IgD-negative memory B cell (primary cell): ENCODE data around the gene SHISAL1. TPM values are rescaled to one million over a fixed set of nuclear protein-coding genes. Genes with fewer than 3 reads are reported as not detected.
A peak's percentile ranks its signal among the peaks of the same experiment; 100 is the strongest.

Experiments used
- H3K27ac Mint-ChIP-seq, 3 donors: one replicate each; pipeline ENCODE4 v1.8.0; 2020 to 2022; ENCODE audit warnings: mild to moderate bottlenecking in 3 of 3, mixed read lengths in 3 of 3, moderate library complexity in 1 of 3
- H3K27me3 Mint-ChIP-seq: one replicate; pipeline ENCODE4 v1.8.0; 2021; ENCODE audit warnings: mixed read lengths
- H3K36me3 Mint-ChIP-seq: one replicate; pipeline ENCODE4 v1.8.0; 2020; ENCODE audit warnings: mild to moderate bottlenecking, mixed read lengths
- H3K4me1 Mint-ChIP-seq, 3 donors: one replicate each; pipeline ENCODE4 v1.8.0; 2020 to 2022; ENCODE audit warnings: mixed read lengths in 3 of 3, mild to moderate bottlenecking in 1 of 3
- H3K4me3 Mint-ChIP-seq, 4 donors: one replicate each; pipeline ENCODE4 v1.8.0; 2020 to 2022; ENCODE audit warnings: mild to moderate bottlenecking in 4 of 4, mixed read lengths in 4 of 4, moderate library complexity in 3 of 4
- H3K9me3 Mint-ChIP-seq, 3 donors: one replicate each; pipeline ENCODE4 v1.8.0; 2020 to 2021; ENCODE audit warnings: mixed read lengths in 3 of 3, mild to moderate bottlenecking in 1 of 3
- polyA plus RNA-seq: library from polyadenylated mRNA; unstranded; fragments of 300-500 nt; fragmentation: Illumina TruSeq; gene quantifications from one replicate; pipeline ENCODE4 v1.2.3, GENCODE V29; 2021

Gene SHISAL1
- polyA plus RNA-seq, 1 donor from 2014 or later: not detected

DNA sequence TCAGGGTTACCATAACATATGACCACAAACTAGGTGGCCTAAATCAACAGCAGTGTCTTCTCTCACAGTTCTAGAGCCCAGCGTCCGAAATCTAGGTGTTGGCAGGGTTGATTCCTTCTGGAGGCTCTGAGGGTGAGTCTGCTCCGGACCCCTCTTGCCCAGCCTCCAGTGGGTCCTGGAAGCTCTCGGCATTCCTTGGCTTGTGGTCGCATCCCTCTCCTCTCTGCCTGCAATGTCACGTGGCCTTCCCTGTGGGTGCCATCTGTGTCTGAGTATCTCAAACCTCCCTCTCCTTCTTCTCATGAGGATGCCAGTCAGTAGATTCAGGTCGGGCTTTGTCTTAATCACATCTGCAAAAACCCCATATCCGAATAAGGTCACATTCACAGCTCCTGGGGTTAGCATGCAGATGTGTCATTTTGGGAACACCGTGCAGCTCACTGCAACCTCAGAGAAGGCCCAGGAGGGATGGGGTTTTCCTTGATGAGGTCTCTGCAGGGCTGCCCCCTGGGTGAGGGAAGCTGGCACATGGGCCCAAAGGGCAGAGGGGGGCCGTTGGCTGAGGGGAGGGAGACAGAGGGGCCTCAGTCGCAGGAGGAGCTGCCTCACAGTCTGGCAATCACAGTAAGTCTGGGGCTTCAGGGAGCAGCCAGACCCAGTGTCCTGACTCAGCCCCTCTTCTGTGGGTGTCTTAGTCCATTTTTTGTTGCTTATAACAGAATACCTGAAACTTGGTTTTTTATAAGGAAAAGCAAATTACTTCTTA, 90.9 kb downstream of the SHISAL1 start:
- H3K4me3 Mint-ChIP-seq: no peak overlapping the region
- no peaks in the 10 kb centered on the region for H3K36me3 Mint-ChIP-seq
- peaks cover 0 to 2% (median 1%) of the 10 kb centered on the region in 3 donors for H3K9me3 Mint-ChIP-seq
- no peak overlapping the region for H3K27ac Mint-ChIP-seq
- peaks cover 16% of the 10 kb centered on the region for H3K27me3 Mint-ChIP-seq
- H3K4me1 Mint-ChIP-seq: no peaks in the 10 kb centered on the region

GRCh38 chr22:44220727-44221680, 91.7 kb downstream of the SHISAL1 start:
- Mint-ChIP-seq H3K9me3 (no peaks in the 10 kb centered on the region), H3K27ac (no peak overlapping the region), H3K4me3 (no peak overlapping the region)

DNA sequence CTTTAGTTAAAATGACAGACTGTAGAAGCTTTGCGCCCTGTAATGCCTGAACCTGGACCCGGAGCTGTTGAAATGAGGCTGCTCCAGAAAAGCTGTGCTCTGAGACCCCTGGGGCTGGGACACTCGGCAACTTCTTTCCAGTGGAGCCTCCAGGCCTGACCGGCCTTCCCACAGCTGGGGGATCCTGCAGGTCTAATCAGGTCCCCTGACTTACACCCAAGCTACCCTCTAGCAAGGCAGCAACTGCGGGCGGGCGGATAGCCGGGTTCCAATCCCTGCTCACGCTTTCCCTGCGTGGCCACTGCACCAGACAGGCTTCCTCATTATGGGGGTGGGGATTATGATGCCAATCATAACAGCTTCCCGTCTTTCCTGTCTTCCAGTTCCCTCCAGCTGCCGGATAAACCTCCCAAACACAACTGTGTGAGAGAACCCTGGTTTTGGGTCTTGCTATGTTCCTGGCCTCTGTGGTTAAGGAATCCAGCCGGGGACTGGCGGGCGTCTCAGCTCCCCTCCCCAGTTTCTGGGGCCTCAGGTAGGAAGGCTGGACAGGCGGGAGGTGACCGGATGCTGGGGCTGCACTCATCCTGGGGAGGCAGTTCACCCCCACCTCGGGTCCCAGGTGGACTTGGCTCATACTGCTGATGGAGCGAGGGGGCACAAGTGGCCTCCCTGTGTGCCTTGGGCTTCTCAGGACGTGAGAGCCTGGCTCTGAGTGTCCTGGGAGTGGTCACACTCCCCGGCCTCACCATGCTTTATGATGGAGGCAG, 93.5 kb downstream of the SHISAL1 start:
- H3K9me3 Mint-ChIP-seq: no peaks in the 10 kb centered on the region
- H3K4me1 Mint-ChIP-seq: peaks cover 0 to 4% (median 0%) of the 10 kb centered on the region in 3 donors
- no peak overlapping the region for H3K27ac Mint-ChIP-seq
- H3K4me3 Mint-ChIP-seq: no peak overlapping the region
- H3K36me3 Mint-ChIP-seq: no peaks in the 10 kb centered on the region
- H3K27me3 Mint-ChIP-seq: peaks cover 3% of the 10 kb centered on the region

More at GRCh38 chr22:44220727-44221680, 91.7 kb downstream of the SHISAL1 start:
- Mint-ChIP-seq H3K4me1 (peaks cover 0 to 4% (median 0%) of the 10 kb centered on the region in 3 donors), H3K27me3 (peaks cover 9% of the 10 kb centered on the region), H3K36me3 (no peaks in the 10 kb centered on the region)

DNA sequence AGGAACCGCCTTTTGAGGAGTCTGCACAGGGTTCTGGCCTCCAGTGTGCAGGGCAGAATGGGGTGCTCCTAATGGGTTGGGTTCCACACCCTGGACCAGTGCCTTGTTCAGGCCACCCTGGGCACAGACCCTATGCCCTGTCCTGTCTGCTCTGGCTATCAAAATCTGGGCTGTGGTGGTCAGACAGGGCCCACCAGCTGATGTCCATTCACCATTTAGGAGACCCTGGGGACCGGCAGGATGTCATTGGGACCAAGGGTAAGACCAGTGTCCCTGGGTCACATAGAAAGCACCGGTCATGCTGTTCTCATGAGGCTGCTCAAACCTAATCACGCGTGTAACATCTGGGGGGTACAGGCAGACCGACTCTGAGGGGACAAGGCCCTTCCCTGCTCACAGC, 94.7 kb downstream of the SHISAL1 start:
- Mint-ChIP-seq H3K4me1 (peaks cover 0 to 4% (median 0%) of the 10 kb centered on the region in 3 donors), H3K27ac (no peak overlapping the region), H3K27me3 (no peaks in the 10 kb centered on the region), H3K4me3 (no peak overlapping the region), H3K9me3 (no peaks in the 10 kb centered on the region), H3K36me3 (no peaks in the 10 kb centered on the region)

DNA sequence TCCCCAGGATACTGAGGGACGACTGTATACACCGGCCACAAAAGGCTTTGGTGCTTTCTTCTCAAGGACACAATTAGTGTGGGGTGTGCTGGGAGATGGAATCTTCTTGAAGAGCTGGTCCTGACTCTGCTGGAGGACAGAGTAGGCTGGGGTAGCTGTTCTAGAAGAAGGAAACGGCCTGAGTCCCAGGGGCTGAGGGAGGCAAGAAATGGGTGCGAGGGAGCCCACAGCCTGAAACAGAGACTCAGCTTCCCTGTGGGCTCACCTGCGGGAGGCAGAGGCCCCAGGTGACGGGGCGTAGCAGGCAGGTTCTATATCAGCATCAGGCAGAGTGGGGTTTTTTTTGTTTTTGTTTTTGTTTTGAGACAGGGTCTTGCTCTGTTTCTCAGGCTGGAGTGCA, 95.4 kb downstream of the SHISAL1 start:
- H3K36me3 Mint-ChIP-seq: no peaks in the 10 kb centered on the region
- H3K27me3 Mint-ChIP-seq: no peaks in the 10 kb centered on the region
- no peaks in the 10 kb centered on the region for H3K9me3 Mint-ChIP-seq
- no peak overlapping the region for H3K4me3 Mint-ChIP-seq
- no peak overlapping the region for H3K27ac Mint-ChIP-seq
- peaks cover 0 to 4% (median 0%) of the 10 kb centered on the region in 3 donors for H3K4me1 Mint-ChIP-seq

- no peaks in the 10 kb centered on the region for H3K36me3 Mint-ChIP-seq
- no peak overlapping the region for H3K4me3 Mint-ChIP-seq
- no peaks in the 10 kb centered on the region for H3K27me3 Mint-ChIP-seq
- peaks cover 0 to 6% (median 2%) of the 10 kb centered on the region in 3 donors for H3K4me1 Mint-ChIP-seq
- H3K9me3 Mint-ChIP-seq: peaks cover 0 to under 1% (median 0%) of the 10 kb centered on the region in 3 donors
- H3K27ac Mint-ChIP-seq: no peak overlapping the region
Observed at GRCh38 chr22:44215287-44215686, 97.5 kb downstream of the SHISAL1 start.

GRCh38 chr22:44214764-44215163, 98.0 kb downstream of the SHISAL1 start:
- no peak overlapping the region for H3K27ac Mint-ChIP-seq
- no peaks in the 10 kb centered on the region for H3K36me3 Mint-ChIP-seq
- no peak overlapping the region for H3K4me3 Mint-ChIP-seq
- peaks cover 0 to 5% (median 2%) of the 10 kb centered on the region in 3 donors for H3K9me3 Mint-ChIP-seq
- H3K27me3 Mint-ChIP-seq: no peaks in the 10 kb centered on the region
- peaks cover 1 to 6% (median 2%) of the 10 kb centered on the region in 3 donors for H3K4me1 Mint-ChIP-seq

DNA sequence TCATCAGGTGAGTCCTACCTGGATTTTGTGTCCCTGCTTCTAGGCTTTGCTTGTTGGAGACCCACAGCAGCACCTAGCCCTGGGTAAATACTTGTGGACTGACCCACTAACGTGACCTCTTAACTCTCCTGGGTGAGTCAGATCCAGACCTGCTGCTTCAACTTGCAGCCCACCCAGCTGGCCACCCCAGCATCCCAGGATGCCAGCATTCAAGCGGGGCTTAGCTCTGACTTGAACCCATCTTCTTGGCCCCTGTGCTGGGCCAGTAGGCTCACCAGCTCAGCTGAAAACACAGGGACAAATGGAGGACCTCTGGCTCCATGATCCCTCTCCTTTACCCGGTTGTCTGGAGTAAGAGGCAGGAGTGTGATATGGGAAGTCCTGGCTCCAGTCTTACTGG, 98.6 kb downstream of the SHISAL1 start:
- peaks cover 2 to 10% (median 4%) of the 10 kb centered on the region in 3 donors for H3K9me3 Mint-ChIP-seq
- peaks cover 2 to 10% (median 7%) of the 10 kb centered on the region in 3 donors for H3K4me1 Mint-ChIP-seq
- H3K27ac Mint-ChIP-seq: no peak overlapping the region
- H3K27me3 Mint-ChIP-seq: no peaks in the 10 kb centered on the region
- no peaks in the 10 kb centered on the region for H3K36me3 Mint-ChIP-seq
- H3K4me3 Mint-ChIP-seq: no peak overlapping the region

GRCh38 chr22:44213489-44214043, 99.2 kb downstream of the SHISAL1 start:
- H3K4me1 Mint-ChIP-seq: peaks cover 7 to 15% (median 13%) of the 10 kb centered on the region in 3 donors
- H3K27ac Mint-ChIP-seq: no peak overlapping the region
- H3K4me3 Mint-ChIP-seq: no peak overlapping the region
- no peaks in the 10 kb centered on the region for H3K27me3 Mint-ChIP-seq
- peaks cover 2 to 15% (median 4%) of the 10 kb centered on the region in 3 donors for H3K9me3 Mint-ChIP-seq
- H3K36me3 Mint-ChIP-seq: no peaks in the 10 kb centered on the region

DNA sequence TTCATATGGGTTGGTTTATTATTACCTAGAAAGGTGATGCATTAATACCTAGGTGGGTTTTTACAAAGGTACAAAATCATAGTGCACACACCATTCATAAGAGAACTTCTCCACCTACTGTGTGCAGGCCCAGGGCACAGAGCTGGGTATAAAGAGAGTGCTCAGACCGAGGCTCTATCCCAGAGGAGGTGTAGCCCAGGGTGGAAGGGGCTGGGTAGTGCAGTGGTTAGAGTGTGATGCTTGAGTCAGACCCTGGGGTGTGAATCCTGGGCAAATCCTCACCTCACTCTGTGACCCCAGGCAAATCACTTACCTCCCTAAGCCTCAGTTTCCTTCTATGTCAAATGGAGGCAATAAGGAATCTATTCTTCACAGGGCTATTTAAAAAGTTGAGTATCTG, 99.8 kb downstream of the SHISAL1 start:
- Mint-ChIP-seq H3K27me3 (no peaks in the 10 kb centered on the region), H3K27ac (no peak overlapping the region), H3K9me3 (peaks cover 2 to 15% (median 4%) of the 10 kb centered on the region in 3 donors), H3K36me3 (no peaks in the 10 kb centered on the region), H3K4me3 (no peak overlapping the region), H3K4me1 (peaks cover 13 to 19% (median 17%) of the 10 kb centered on the region in 3 donors)

GRCh38 chr22:44211946-44212930, 100.5 kb downstream of the SHISAL1 start:
- Mint-ChIP-seq H3K27ac (peak overlapping the region in 1 of 3 donors; percentile 71), H3K9me3 (peaks cover 2 to 15% (median 4%) of the 10 kb centered on the region in 3 donors), H3K36me3 (peaks cover 2% of the 10 kb centered on the region), H3K4me1 (peaks cover 15 to 21% (median 20%) of the 10 kb centered on the region in 3 donors), H3K27me3 (no peaks in the 10 kb centered on the region), H3K4me3 (no peak overlapping the region)

GRCh38 chr22:44211256-44211945, 101.3 kb downstream of the SHISAL1 start:
- Mint-ChIP-seq H3K9me3 (peaks cover 2 to 15% (median 4%) of the 10 kb centered on the region in 3 donors), H3K4me3 (peak overlapping the region in 1 of 4 donors; percentile 58), H3K27ac (peak overlapping the region in 2 of 3 donors; percentile 50 to 71), H3K4me1 (peaks cover 16 to 21% (median 18%) of the 10 kb centered on the region in 3 donors), H3K27me3 (no peaks in the 10 kb centered on the region), H3K36me3 (peaks cover 2% of the 10 kb centered on the region)

DNA sequence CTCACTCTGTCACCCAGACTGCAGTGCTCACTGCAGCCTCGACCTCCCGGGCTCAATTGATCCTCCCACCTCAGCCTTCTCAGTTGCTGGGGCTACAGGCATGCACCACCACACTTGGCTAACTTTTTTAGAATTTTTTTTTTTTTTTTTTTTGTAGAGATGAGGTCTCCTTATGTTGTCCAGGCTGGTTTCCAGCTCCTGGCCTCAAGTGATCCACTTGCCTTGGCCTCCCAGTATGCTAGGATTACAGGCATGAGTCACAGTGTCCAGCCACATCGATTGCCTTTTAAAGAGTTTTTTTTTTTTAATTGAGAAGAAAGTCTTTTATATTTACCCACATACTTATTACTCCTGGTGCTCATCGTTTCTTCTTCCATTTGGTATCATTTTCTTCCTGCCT, 102.0 kb downstream of the SHISAL1 start:
- Mint-ChIP-seq H3K4me1 (peaks cover 16 to 21% (median 16%) of the 10 kb centered on the region in 3 donors), H3K4me3 (no peak overlapping the region), H3K27ac (peak overlapping the region in 1 of 3 donors; percentile 50), H3K9me3 (peaks cover 2 to 15% (median 4%) of the 10 kb centered on the region in 3 donors), H3K36me3 (peaks cover 2% of the 10 kb centered on the region), H3K27me3 (no peaks in the 10 kb centered on the region)
